ENCODE results near the gene ZNF827.

DNA sequence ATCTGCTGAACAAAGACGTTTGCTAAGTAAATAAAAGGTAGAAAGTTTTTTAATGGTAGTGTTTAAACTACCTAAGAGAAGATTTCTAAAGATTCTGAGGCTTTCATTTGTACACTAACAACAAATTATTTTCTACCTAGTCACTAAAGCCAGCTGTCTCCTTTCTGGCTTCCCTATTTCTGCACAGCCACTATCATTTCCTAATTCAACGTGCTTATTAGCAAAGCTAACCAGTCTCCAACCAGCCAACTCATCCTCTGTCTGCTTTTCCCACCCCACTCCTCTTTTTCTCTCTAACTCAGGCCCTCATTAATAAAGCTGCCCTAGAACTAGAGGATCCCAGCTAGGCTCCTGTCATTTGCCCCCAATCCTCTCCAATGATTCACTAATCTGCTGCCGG lies 118.2 kb downstream of the ZNF827 start:
- TF ChIP-seq, protein P1, sequence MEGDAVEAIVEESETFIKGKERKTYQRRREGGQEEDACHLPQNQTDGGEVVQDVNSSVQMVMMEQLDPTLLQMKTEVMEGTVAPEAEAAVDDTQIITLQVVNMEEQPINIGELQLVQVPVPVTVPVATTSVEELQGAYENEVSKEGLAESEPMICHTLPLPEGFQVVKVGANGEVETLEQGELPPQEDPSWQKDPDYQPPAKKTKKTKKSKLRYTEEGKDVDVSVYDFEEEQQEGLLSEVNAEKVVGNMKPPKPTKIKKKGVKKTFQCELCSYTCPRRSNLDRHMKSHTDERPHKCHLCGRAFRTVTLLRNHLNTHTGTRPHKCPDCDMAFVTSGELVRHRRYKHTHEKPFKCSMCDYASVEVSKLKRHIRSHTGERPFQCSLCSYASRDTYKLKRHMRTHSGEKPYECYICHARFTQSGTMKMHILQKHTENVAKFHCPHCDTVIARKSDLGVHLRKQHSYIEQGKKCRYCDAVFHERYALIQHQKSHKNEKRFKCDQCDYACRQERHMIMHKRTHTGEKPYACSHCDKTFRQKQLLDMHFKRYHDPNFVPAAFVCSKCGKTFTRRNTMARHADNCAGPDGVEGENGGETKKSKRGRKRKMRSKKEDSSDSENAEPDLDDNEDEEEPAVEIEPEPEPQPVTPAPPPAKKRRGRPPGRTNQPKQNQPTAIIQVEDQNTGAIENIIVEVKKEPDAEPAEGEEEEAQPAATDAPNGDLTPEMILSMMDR (conservative IDR thresholded peaks at IDR 0.05; ENCODE audit: low read depth, low read length): no peak
- TF ChIP-seq EZH2phosphoT487 (IDR thresholded peaks at IDR 0.05; ENCODE audit: borderline replicate concordance, low read length): no peak

Data from PC-3 (cell line).